Measurements from ENCODE around the gene HSD3B7.

DNA sequence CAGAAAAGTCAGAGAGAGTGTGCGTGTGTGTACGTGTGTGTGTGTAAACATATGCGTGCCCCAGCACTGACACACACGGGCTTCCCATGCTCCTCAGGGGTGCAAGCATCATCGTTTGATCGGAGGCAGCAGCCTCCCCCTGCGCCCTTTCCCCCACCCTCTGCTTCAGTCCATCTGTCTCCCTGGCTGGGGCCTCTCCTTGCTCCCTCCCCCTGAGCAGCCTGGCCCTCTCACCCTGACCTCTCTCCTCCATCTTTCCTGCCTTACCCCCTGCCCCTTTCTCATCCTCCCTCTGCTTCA, 21.0 kb downstream of the HSD3B7 start:
- TF ChIP-seq TCF12 (IDR thresholded peaks at IDR 0.05; ENCODE audit: low read depth, low read length), result no peak
- no peak for TF ChIP-seq EP300 (IDR thresholded peaks at IDR 0.05; ENCODE audit: borderline replicate concordance in 1 of 2, low read depth in 2 of 2, low read length in 2 of 2)
- no peak for TF ChIP-seq EZH2 (IDR thresholded peaks at IDR 0.05; ENCODE audit: low read depth, low read length, severe bottlenecking)
- no peak for TF ChIP-seq POLR2A (IDR thresholded peaks at IDR 0.05; ENCODE audit: control extremely low read depth in 1 of 2, low read depth in 2 of 2, low read length in 2 of 2)
- TF ChIP-seq, protein P1, sequence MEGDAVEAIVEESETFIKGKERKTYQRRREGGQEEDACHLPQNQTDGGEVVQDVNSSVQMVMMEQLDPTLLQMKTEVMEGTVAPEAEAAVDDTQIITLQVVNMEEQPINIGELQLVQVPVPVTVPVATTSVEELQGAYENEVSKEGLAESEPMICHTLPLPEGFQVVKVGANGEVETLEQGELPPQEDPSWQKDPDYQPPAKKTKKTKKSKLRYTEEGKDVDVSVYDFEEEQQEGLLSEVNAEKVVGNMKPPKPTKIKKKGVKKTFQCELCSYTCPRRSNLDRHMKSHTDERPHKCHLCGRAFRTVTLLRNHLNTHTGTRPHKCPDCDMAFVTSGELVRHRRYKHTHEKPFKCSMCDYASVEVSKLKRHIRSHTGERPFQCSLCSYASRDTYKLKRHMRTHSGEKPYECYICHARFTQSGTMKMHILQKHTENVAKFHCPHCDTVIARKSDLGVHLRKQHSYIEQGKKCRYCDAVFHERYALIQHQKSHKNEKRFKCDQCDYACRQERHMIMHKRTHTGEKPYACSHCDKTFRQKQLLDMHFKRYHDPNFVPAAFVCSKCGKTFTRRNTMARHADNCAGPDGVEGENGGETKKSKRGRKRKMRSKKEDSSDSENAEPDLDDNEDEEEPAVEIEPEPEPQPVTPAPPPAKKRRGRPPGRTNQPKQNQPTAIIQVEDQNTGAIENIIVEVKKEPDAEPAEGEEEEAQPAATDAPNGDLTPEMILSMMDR (IDR thresholded peaks at IDR 0.05; ENCODE audit: control extremely low read depth in 1 of 3, insufficient read depth in 1 of 3, low read depth in 1 of 3, low read length in 3 of 3), result no peak
- TF ChIP-seq RFX5 (IDR thresholded peaks at IDR 0.05; ENCODE audit: borderline replicate concordance, low read depth, low read length), result no peak

All from H1 (cell line).